Spleen (tissue), 7 donors: ENCODE data around the gene RAC2.

Experiments
- POLR2AphosphoS5 ChIP-seq, 3 donors: sonication (generic); formaldehyde crosslinking; IDR thresholded peaks; one replicate each; pipeline ENCODE4 v1.5.1; 2017; ENCODE audit warnings: antibody characterized with exemption in 3 of 3
- TF ChIP-seq, protein P1 (sequence below), 11 experiments: fragments of 200-600 bp in 7 of 11; fragments of 450-650 bp in 4 of 11; sonication (generic) in 4 of 11; IDR thresholded peaks in 8 of 11; conservative IDR thresholded peaks in 3 of 11; 1 replicate in 7 of 11; 2 replicates in 4 of 11; pipeline versions ENCODE4 v1.4.0 to v1.8.0; 2016 to 2021; ENCODE audit warnings: antibody characterized with exemption in 11 of 11, inconsistent platforms in 4 of 11, mild to moderate bottlenecking in 1 of 11
- donor health status: DM: no; HTN: no; CAD: no; lungs with moderate emphysema.
- donor health status: DM: no; HTN: no; CAD: no.
- donor health status: DM: no; HTN: no; CAD: no.

DNA sequence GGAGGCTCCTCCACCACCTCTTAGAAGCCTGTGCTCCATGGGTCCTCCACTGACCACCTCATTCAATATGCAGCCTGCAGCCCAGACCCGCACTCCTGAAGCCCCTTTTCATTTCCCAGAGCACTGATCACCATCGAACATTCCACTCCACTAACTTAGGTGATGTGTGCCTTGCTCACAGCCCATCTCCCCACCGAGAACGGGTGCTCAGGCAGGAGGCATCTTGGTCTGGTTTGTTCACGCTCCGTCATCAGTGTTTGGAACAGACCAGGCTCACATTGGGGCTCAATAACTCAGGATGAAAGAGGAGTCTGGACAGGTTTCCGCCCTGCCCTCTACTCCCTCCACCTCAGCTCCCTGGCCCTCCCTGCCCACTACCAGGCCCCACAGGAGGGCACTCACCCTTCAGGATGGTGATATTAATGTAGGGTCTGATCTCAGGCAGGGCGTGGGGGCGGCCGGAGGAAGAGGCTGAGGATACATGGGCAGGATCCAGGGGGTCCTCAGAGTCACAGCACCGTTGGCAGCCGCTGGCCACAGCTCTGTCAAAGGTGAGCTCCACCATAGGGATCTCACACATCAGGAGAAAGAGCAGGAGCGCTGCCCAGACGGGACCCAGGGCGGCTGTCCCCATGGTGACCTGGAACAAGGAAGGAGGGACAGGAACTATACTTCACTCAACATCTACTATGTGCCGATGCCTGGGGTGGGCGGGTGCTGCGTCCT, 59.1 kb downstream of the RAC2 start:
- TF ChIP-seq POLR2AphosphoS5 (IDR thresholded peaks at IDR 0.05) = no peak
- TF ChIP-seq, protein P1, sequence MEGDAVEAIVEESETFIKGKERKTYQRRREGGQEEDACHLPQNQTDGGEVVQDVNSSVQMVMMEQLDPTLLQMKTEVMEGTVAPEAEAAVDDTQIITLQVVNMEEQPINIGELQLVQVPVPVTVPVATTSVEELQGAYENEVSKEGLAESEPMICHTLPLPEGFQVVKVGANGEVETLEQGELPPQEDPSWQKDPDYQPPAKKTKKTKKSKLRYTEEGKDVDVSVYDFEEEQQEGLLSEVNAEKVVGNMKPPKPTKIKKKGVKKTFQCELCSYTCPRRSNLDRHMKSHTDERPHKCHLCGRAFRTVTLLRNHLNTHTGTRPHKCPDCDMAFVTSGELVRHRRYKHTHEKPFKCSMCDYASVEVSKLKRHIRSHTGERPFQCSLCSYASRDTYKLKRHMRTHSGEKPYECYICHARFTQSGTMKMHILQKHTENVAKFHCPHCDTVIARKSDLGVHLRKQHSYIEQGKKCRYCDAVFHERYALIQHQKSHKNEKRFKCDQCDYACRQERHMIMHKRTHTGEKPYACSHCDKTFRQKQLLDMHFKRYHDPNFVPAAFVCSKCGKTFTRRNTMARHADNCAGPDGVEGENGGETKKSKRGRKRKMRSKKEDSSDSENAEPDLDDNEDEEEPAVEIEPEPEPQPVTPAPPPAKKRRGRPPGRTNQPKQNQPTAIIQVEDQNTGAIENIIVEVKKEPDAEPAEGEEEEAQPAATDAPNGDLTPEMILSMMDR (IDR thresholded peaks at IDR 0.05 in 8 of 11, conservative IDR thresholded peaks at IDR 0.05 in 3 of 11) = no peak
